Putamen (tissue), 1 donor: Measurements from ENCODE around the gene WASL.
"Not testable (repeated sequence)": the region's sequence is repeated elsewhere in the genome, so short reads cannot be mapped to it uniquely, and the experiment has no call there.

ENCODE experiments used
- DNase-seq: peaks from one replicate; pipeline ENCODE4 v3.0.0-alpha.2; 2016; ENCODE audit warnings: low spot score

The WASL gene

GRCh38 chr7:123748734-123749536, at the start of gene WASL:
WASL (minus strand) TSS chr7:123749003; CDS start chr7:123748734, 269 bp downstream.
- peak; percentile 90 for DNase-seq

GRCh38 chr7:123797673-123798531, 49.1 kb upstream of the WASL start:
- peak; percentile 8 for DNase-seq

- DNase-seq = no peak
Observed at GRCh38 chr7:123796568-123796967, 47.8 kb upstream of the WASL start.

- no peak for DNase-seq
Observed at GRCh38 chr7:123795917-123796316, 47.1 kb upstream of the WASL start.

GRCh38 chr7:123795116-123795515, 46.3 kb upstream of the WASL start:
- DNase-seq = not testable (repeated sequence)

- no peak for DNase-seq
Observed at GRCh38 chr7:123792547-123792946, 43.7 kb upstream of the WASL start.

GRCh38 chr7:123791001-123791400, 42.2 kb upstream of the WASL start:
- no peak for DNase-seq

GRCh38 chr7:123789817-123790216, 41.0 kb upstream of the WASL start:
- DNase-seq = no peak

GRCh38 chr7:123789206-123789784, 40.5 kb upstream of the WASL start:
- no peak for DNase-seq

GRCh38 chr7:123788584-123788983, 39.8 kb upstream of the WASL start:
- DNase-seq = no peak

GRCh38 chr7:123787220-123788007, 38.6 kb upstream of the WASL start:
- DNase-seq = no peak

- DNase-seq = no peak
Observed at GRCh38 chr7:123784263-123784662, 35.5 kb upstream of the WASL start.

- no peak for DNase-seq
Observed at GRCh38 chr7:123783820-123784219, 35.0 kb upstream of the WASL start.

GRCh38 chr7:123782071-123782798, 33.4 kb upstream of the WASL start:
- no peak for DNase-seq

GRCh38 chr7:123780472-123780871, 31.7 kb upstream of the WASL start:
- not testable (repeated sequence) for DNase-seq

- DNase-seq = no peak
Observed at GRCh38 chr7:123774496-123774895, 25.7 kb upstream of the WASL start.

GRCh38 chr7:123773481-123773880, 24.7 kb upstream of the WASL start:
- no peak for DNase-seq

- DNase-seq = no peak
Observed at GRCh38 chr7:123772652-123773051, 23.8 kb upstream of the WASL start.

GRCh38 chr7:123771846-123772245, 23.0 kb upstream of the WASL start:
- DNase-seq = no peak

- no peak for DNase-seq
Observed at GRCh38 chr7:123771256-123771655, 22.5 kb upstream of the WASL start.

- no peak for DNase-seq
Observed at GRCh38 chr7:123770378-123770777, 21.6 kb upstream of the WASL start.
